Heart left ventricle (tissue), 13 donors: ENCODE results near the gene CCDC70.

Experiments
- CTCF ChIP-seq, 12 donors: fragments of 200-600 bp; sonication (generic) in 4 of 12; IDR thresholded peaks; one replicate each; pipeline versions ENCODE4 v1.5.0 to v1.8.0; 2018 to 2022; ENCODE audit warnings: antibody characterized with exemption in 12 of 12, mild to moderate bottlenecking in 5 of 12
- POLR2A ChIP-seq, 2 donors: fragments of 450-650 bp; IDR thresholded peaks; one replicate each; pipeline ENCODE4 v1.6.1; 2017; ENCODE audit warnings: antibody characterized with exemption in 2 of 2, mild to moderate bottlenecking in 2 of 2, moderate library complexity in 2 of 2
- donor health status: ischemic (EF 13 %, LVEDD 7.1; RV severe dilation, severe dysfunction).
- donor health status: DM: no; HTN: yes; CAD: no.
- donor health status: DM: no; HTN: no; CAD: no.
- donor health status: ischemic (EF 25% LVEDD 6.9; RV normal size, moderate dysfunction).
- donor health status: ischemic (EF 25% LVEDD 5.7; RV mildly dilated, moderate dysfunction).
- donor health status: ischemic (EF 35%, LVEDD 5.7; RV mildly dilated, moderate dysfunction).
- donor health status: nonischemic (EF 11% LVEDD 7.7; RV severe dilation, severe dysfunction).
- donor health status: DM: yes; HTN: yes; CAD: no.
- donor health status: PGD.
- donor health status: ischemic (EF 29% LVEDD 5.4; RV normal size, mild dysfunction).
- donor health status: nonischemic (EF 23%, LVEDD 6.1; RV moderate dilation, normal function).

- TF ChIP-seq POLR2A (IDR thresholded peaks at IDR 0.05) (no peak), CTCF (IDR thresholded peaks at IDR 0.05) (peak; percentile 68 to 88 (median 82))
Measured at GRCh38 chr13:51814825-51815650, 46.7 kb upstream of the CCDC70 start.
